Esophagus muscularis mucosa (tissue), 4 donors: ENCODE data around the gene GNB5. TPM values are rescaled to one million over a fixed set of nuclear protein-coding genes. Genes with fewer than 3 reads are reported as not detected.

ENCODE experiments used
- DNase-seq: peaks from one replicate; pipeline ENCODE4 v3.0.0-alpha.2; 2017; ENCODE audit errors: extremely low spot score
- H3K27ac ChIP-seq, 4 donors: fragments of 200-600 bp; sonication (generic); replicated peaks in 1 of 4; 1 replicate in 3 of 4; 2 replicates in 1 of 4; pipeline ENCODE4 v1.5.1; 2016 to 2019; ENCODE audit warnings: mild to moderate bottlenecking in 1 of 4
- H3K27me3 ChIP-seq, 4 donors: fragments of 200-600 bp; sonication (generic); one replicate each; pipeline versions ENCODE4 v1.5.1 to v1.6.0; 2016 to 2019
- H3K36me3 ChIP-seq, 4 donors: fragments of 200-600 bp; sonication (generic); one replicate each; pipeline ENCODE4 v1.5.1; 2016 to 2019
- H3K4me1 ChIP-seq, 4 donors: fragments of 200-600 bp; sonication (generic); one replicate each; pipeline ENCODE4 v1.5.1; 2016 to 2019
- H3K4me3 ChIP-seq, 4 donors: fragments of 200-600 bp; sonication (generic); 1 replicate in 2 of 4; 2 replicates in 2 of 4; pipeline ENCODE4 v1.5.1; 2016 to 2019; ENCODE audit warnings: mild to moderate bottlenecking in 4 of 4, moderate library complexity in 1 of 4
- H3K9me3 ChIP-seq, 4 donors: fragments of 200-600 bp; sonication (generic); 1 replicate in 3 of 4; 2 replicates in 1 of 4; pipeline ENCODE4 v1.5.1; 2016 to 2019
- CTCF ChIP-seq, 3 experiments: fragments of 200-600 bp in 2 of 3; fragments of 450-650 bp in 1 of 3; sonication (generic) in 2 of 3; IDR thresholded peaks; one replicate each; pipeline ENCODE4 v1.5.1; 2017 to 2019; ENCODE audit warnings: antibody characterized with exemption in 3 of 3, mild to moderate bottlenecking in 2 of 3, moderate library complexity in 1 of 3
- EP300 ChIP-seq: sonication (generic); formaldehyde crosslinking; IDR thresholded peaks from one replicate; pipeline ENCODE4 v1.6.1; 2017; ENCODE audit warnings: antibody characterized with exemption
- POLR2A ChIP-seq: fragments of 450-650 bp; IDR thresholded peaks from one replicate; pipeline ENCODE4 v1.6.1; 2017; ENCODE audit warnings: antibody characterized with exemption, moderate library complexity, mild to moderate bottlenecking, low read depth
- POLR2AphosphoS5 ChIP-seq, 2 donors: sonication (generic); formaldehyde crosslinking; IDR thresholded peaks; one replicate each; pipeline ENCODE4 v1.6.1; 2017; ENCODE audit warnings: antibody characterized with exemption in 2 of 2
- WGBS: methylation state at CpG from one replicate; pipeline ENCODE4 v1.1.5; 2018; 5-methylcytosine and 5-hydroxymethylcytosine counted together
- intact Hi-C: fragments of 100-400 bp; cut with DNase I; formaldehyde crosslinking; loops from one replicate; pipeline ENCODE4 v1.15.1; 2023
- total RNA-seq, 4 donors: library from RNA; depleted of rRNA; stranded (reverse); fragments of >200 nt; gene quantifications; one replicate each; pipeline versions ENCODE4 v1.1.0 to v1.2.1, GENCODE V29; 2016

GNB5 gene
- total RNA-seq, 4 donors from 2014 or later, result 26.7 to 50.1 (median 36.2) TPM

- peaks cover 0 to 4% (median 0%) of the 10 kb centered on the region in 4 donors for H3K4me1 ChIP-seq
- H3K27ac ChIP-seq, result no peak overlapping the region
- no peaks in the 10 kb centered on the region for H3K27me3 ChIP-seq
- intact Hi-C loops, result no loop called here
- peaks cover 0 to 12% (median 0%) of the 10 kb centered on the region in 4 donors for H3K36me3 ChIP-seq
- no peaks in the 10 kb centered on the region for H3K9me3 ChIP-seq
- 69% methylated on average over 8 of the region's 8 CpGs for WGBS
- H3K4me3 ChIP-seq, result no peak overlapping the region
- no peak for DNase-seq
- TF ChIP-seq CTCF (IDR thresholded peaks at IDR 0.05), result no peak
- TF ChIP-seq EP300, result no peak
- no peak for TF ChIP-seq POLR2A
- TF ChIP-seq POLR2AphosphoS5 (IDR thresholded peaks at IDR 0.05), result no peak
Measured at GRCh38 chr15:52228921-52229320, 37.7 kb upstream of the GNB5 start.

DNA sequence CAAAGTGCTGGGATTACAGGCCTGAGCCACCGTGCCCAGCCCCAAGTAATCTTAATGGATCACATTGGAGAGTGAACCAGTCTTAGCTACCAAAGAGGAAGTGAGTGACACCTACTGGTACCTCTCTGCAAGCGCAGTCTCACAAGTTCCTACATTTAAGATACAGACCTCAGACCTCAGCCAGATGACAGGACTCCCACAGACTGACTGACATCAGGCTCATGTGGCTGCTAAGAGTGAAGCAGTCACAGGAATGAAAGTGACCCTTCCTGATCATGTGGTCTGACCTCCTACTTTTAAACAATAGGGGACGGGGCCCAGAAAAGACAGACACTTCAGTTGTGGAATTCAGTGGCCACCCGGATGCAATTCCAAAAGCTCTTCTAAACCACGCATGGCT lies 36.3 kb upstream of the GNB5 start:
- intact Hi-C loops, result no loop called here
- no peaks in the 10 kb centered on the region for H3K9me3 ChIP-seq
- 43% methylated on average over 5 of the region's 5 CpGs for WGBS
- no peak for DNase-seq
- H3K27ac ChIP-seq, result no peak overlapping the region
- H3K36me3 ChIP-seq, result peaks cover 0 to 19% (median 3%) of the 10 kb centered on the region in 4 donors
- TF ChIP-seq CTCF (IDR thresholded peaks at IDR 0.05), result peak; percentile 67 to 83 (median 68)
- TF ChIP-seq POLR2A, result no peak
- no peak for TF ChIP-seq EP300
- no peak for TF ChIP-seq POLR2AphosphoS5 (IDR thresholded peaks at IDR 0.05)
- no peaks in the 10 kb centered on the region for H3K4me1 ChIP-seq
- H3K4me3 ChIP-seq, result no peak overlapping the region
- no peaks in the 10 kb centered on the region for H3K27me3 ChIP-seq

GRCh38 chr15:52225230-52225629 lies 34.0 kb upstream of the GNB5 start:
- no peak for TF ChIP-seq CTCF (IDR thresholded peaks at IDR 0.05)
- TF ChIP-seq POLR2AphosphoS5 (IDR thresholded peaks at IDR 0.05), result no peak
- TF ChIP-seq POLR2A, result no peak
- no peak for TF ChIP-seq EP300
- Histone ChIP-seq H3K36me3 (peaks cover 0 to 23% (median 3%) of the 10 kb centered on the region in 4 donors), H3K4me1 (no peaks in the 10 kb centered on the region), H3K4me3 (no peak overlapping the region), H3K9me3 (no peaks in the 10 kb centered on the region), H3K27me3 (no peaks in the 10 kb centered on the region), H3K27ac (no peak overlapping the region)
- DNase-seq, result no peak
- intact Hi-C loops, result no loop called here
- 80% methylated on average over 8 of the region's 8 CpGs for WGBS

- H3K27me3 ChIP-seq, result no peaks in the 10 kb centered on the region
- H3K4me1 ChIP-seq, result no peaks in the 10 kb centered on the region
- TF ChIP-seq POLR2AphosphoS5 (IDR thresholded peaks at IDR 0.05) (no peak), CTCF (IDR thresholded peaks at IDR 0.05) (no peak), POLR2A (no peak), EP300 (no peak)
- H3K36me3 ChIP-seq, result peaks cover 0 to 31% (median 3%) of the 10 kb centered on the region in 4 donors
- intact Hi-C loops, result no loop called here
- H3K9me3 ChIP-seq, result no peaks in the 10 kb centered on the region
- 93% methylated on average over 4 of the region's 4 CpGs for WGBS
- H3K27ac ChIP-seq, result no peak overlapping the region
- DNase-seq, result no peak
- no peak overlapping the region for H3K4me3 ChIP-seq
Measured at GRCh38 chr15:52224211-52224610, 33.0 kb upstream of the GNB5 start.

- Histone ChIP-seq H3K9me3 (no peaks in the 10 kb centered on the region), H3K4me1 (no peaks in the 10 kb centered on the region), H3K36me3 (peaks cover 0 to 39% (median 5%) of the 10 kb centered on the region in 4 donors), H3K27ac (no peak overlapping the region), H3K4me3 (no peak overlapping the region), H3K27me3 (no peaks in the 10 kb centered on the region)
- TF ChIP-seq POLR2AphosphoS5 (IDR thresholded peaks at IDR 0.05) (no peak), POLR2A (no peak), EP300 (no peak), CTCF (IDR thresholded peaks at IDR 0.05) (no peak)
- intact Hi-C loops, result no loop called here
- WGBS, result 78% methylated on average over 5 of the region's 5 CpGs
- no peak for DNase-seq
Measured at GRCh38 chr15:52221730-52222129, 30.5 kb upstream of the GNB5 start.
